HCT116 (cell line): Measurements from ENCODE around the gene SH3GLB2. TPM values are rescaled to one million over a fixed set of nuclear protein-coding genes. Genes with fewer than 3 reads are reported as not detected.

ENCODE experiments used
- ATAC-seq: fragments of 200-7000 bp; cut with Tn5 transposase; 2 replicates; pipeline ENCODE4 v1.9.1; 2020; ENCODE audit warnings: mild to moderate bottlenecking, moderate library complexity
- BruUV-seq: library from RNA; stranded (reverse); fragments of 400-500 nt; replicated peaks from 2 replicates; lab custom pipeline; 2021; lab: Mats Ljungman, UMichigan
- CTCF ChIA-PET: fragments of 300-600 bp; sonication (Branson Sonifier 250); formaldehyde crosslinking; loops from one replicate; lab custom pipeline; 2021; ENCODE audit warnings: antibody characterized with exemption; lab: Charles Lee
- POLR2A ChIA-PET: fragments of 300-600, 350-600 bp; sonication (Branson Sonifier 250); formaldehyde crosslinking; loops from one replicate; lab custom pipeline; 2021; ENCODE audit warnings: antibody characterized with exemption; lab: Charles Lee
- RAD21 ChIA-PET, 2 experiments: fragments of 300-600 bp; sonication (Branson Sonifier 250); formaldehyde crosslinking; loops; one replicate each; lab custom pipeline; 2023; ENCODE audit warnings: low total read pairs in 2 of 2; ENCODE audit not compliant: uncharacterized antibody in 2 of 2, unreplicated experiment in 2 of 2, low non-redundant PET in 1 of 2; lab: Charles Lee
- DNase-seq: peaks from one replicate; pipeline ENCODE4 v3.0.0-alpha.2; 2010; ENCODE audit warnings: low read depth, low spot score
- H2AFZ ChIP-seq: fragments of 200-600 bp; shearing (Covaris generic), sonication (generic); 2 replicates; pipeline ENCODE4 v1.6.1; 2017; ENCODE audit warnings: low read depth, mixed run types, mixed read lengths, antibody characterized with exemption, low read length; ENCODE audit not compliant: poor library complexity, severe bottlenecking
- H3K27ac ChIP-seq: 2 replicates; pipeline ENCODE4 v1.5.1; 2012; ENCODE audit warnings: low read depth, low read length
- H3K27me3 ChIP-seq: fragments of 200-600 bp; sonication (generic); 2 replicates; pipeline ENCODE4 v1.6.1; 2016; ENCODE audit warnings: mixed run types, low read length, mixed read lengths; ENCODE audit not compliant: insufficient read depth
- H3K36me3 ChIP-seq, 2 experiments: fragments of 200-500 bp in 1 of 2; fragments of 200-600 bp in 1 of 2; sonication (Bioruptor generic) in 1 of 2; sonication (generic) in 1 of 2; 2 replicates each; pipeline versions ENCODE4 v1.5.1 to v1.6.1; 2014 to 2016; ENCODE audit warnings: low read length in 2 of 2, inconsistent platforms in 1 of 2, mixed read lengths in 1 of 2, mixed run types in 1 of 2; ENCODE audit not compliant: insufficient read depth in 2 of 2, control insufficient read depth in 1 of 2
- H3K4me1 ChIP-seq, 2 experiments: fragments of 200-600 bp in 1 of 2; sonication (generic) in 1 of 2; 2 replicates each; pipeline versions ENCODE4 v1.5.1 to v1.6.1; 2012 to 2017; ENCODE audit warnings: low read length in 2 of 2, inconsistent platforms in 1 of 2, mild to moderate bottlenecking in 1 of 2, mixed read lengths in 1 of 2, mixed run types in 1 of 2, moderate library complexity in 1 of 2; ENCODE audit not compliant: insufficient read depth in 2 of 2, control insufficient read depth in 1 of 2
- H3K4me2 ChIP-seq: fragments of 200-600 bp; sonication (generic); 2 replicates; pipeline ENCODE4 v1.6.1; 2017; ENCODE audit warnings: mixed run types, low read length, mixed read lengths
- H3K4me3 ChIP-seq, 2 experiments: fragments of 200-600 bp in 1 of 2; sonication (generic) in 1 of 2; replicated peaks in 1 of 2; 2 replicates each; pipeline ENCODE4 v1.5.1; 2011 to 2016; ENCODE audit warnings: low read length in 2 of 2, control low read depth in 1 of 2, low read depth in 1 of 2, mild to moderate bottlenecking in 1 of 2, mixed read lengths in 1 of 2, mixed run types in 1 of 2
- H3K79me2 ChIP-seq: fragments of 200-600 bp; sonication (generic); 2 replicates; pipeline ENCODE4 v1.6.1; 2017; ENCODE audit warnings: mild to moderate bottlenecking, mixed run types, low read length, moderate library complexity, mixed read lengths; ENCODE audit not compliant: insufficient read depth
- H3K9ac ChIP-seq: fragments of 200-600 bp; sonication (generic); 2 replicates; pipeline ENCODE4 v1.6.1; 2016; ENCODE audit warnings: low read length, mixed read lengths
- H3K9me2 ChIP-seq: fragments of 200-600 bp; sonication (generic), shearing (Covaris generic); 2 replicates; pipeline ENCODE4 v1.6.1; 2017; ENCODE audit warnings: mixed run types, mild to moderate bottlenecking, moderate library complexity; ENCODE audit not compliant: insufficient read depth
- H3K9me3 ChIP-seq, 2 experiments: fragments of 200-500 bp in 1 of 2; fragments of 200-600 bp in 1 of 2; sonication (Bioruptor generic) in 1 of 2; sonication (generic) in 1 of 2; 2 replicates each; pipeline ENCODE4 v1.6.1; 2014 to 2017; ENCODE audit warnings: low read length in 2 of 2, mixed read lengths in 2 of 2, inconsistent platforms in 1 of 2, low read depth in 1 of 2, mild to moderate bottlenecking in 1 of 2, mixed run types in 1 of 2, moderate library complexity in 1 of 2; ENCODE audit not compliant: control insufficient read depth in 1 of 2, insufficient read depth in 1 of 2
- H4K20me1 ChIP-seq: fragments of 200-600 bp; sonication (generic), shearing (Covaris generic); 2 replicates; pipeline ENCODE4 v1.6.1; 2017; ENCODE audit warnings: mixed run types, mild to moderate bottlenecking, moderate library complexity; ENCODE audit not compliant: insufficient read depth
- CEBPB ChIP-seq: IDR thresholded peaks from 2 replicates; pipeline ENCODE4 v1.6.1; 2012; ENCODE audit warnings: low read depth
- CTCF ChIP-seq, 3 experiments: fragments of 200-600 bp in 1 of 3; sonication (generic) in 1 of 3; IDR thresholded peaks in 2 of 3; conservative IDR thresholded peaks in 1 of 3; 2 replicates each; pipeline ENCODE4 v1.5.1; 2012 to 2017; ENCODE audit warnings: low read depth in 2 of 3, low read length in 2 of 3, antibody characterized with exemption in 1 of 3, borderline replicate concordance in 1 of 3, control low read depth in 1 of 3, mild to moderate bottlenecking in 1 of 3, mixed read lengths in 1 of 3, mixed run types in 1 of 3, moderate library complexity in 1 of 3; ENCODE audit not compliant: insufficient read depth in 1 of 3
- FOSL1 ChIP-seq: IDR thresholded peaks from 2 replicates; pipeline ENCODE4 v1.6.1; 2012; ENCODE audit warnings: low read depth
- JUND ChIP-seq: IDR thresholded peaks from 2 replicates; pipeline ENCODE4 v1.6.1; 2012
- POLR2A ChIP-seq: IDR thresholded peaks from 2 replicates; pipeline ENCODE4 v1.7.0; 2011; ENCODE audit warnings: borderline replicate concordance; ENCODE audit not compliant: insufficient read depth, insufficient read length; ENCODE audit errors: extremely low read depth
- RAD21 ChIP-seq: IDR thresholded peaks from 2 replicates; pipeline ENCODE4 v1.6.1; 2012; ENCODE audit warnings: low read depth, mild to moderate bottlenecking
- SRF ChIP-seq: IDR thresholded peaks from 2 replicates; pipeline ENCODE4 v1.6.1; 2012; ENCODE audit warnings: low read depth
- TCF7L2 ChIP-seq: IDR thresholded peaks from 2 replicates; pipeline ENCODE4 v1.7.0; 2011; ENCODE audit warnings: borderline replicate concordance, inconsistent platforms; ENCODE audit not compliant: insufficient read depth, insufficient read length; ENCODE audit errors: extremely low read depth
- YY1 ChIP-seq: IDR thresholded peaks from 2 replicates; pipeline ENCODE4 v1.6.1; 2011; ENCODE audit warnings: low read length, low read depth, moderate library complexity, mild to moderate bottlenecking; ENCODE audit not compliant: insufficient replicate concordance; ENCODE audit errors: extremely low read depth
- ZFX ChIP-seq: fragments of 450-650 bp; IDR thresholded peaks from 2 replicates; pipeline ENCODE4 v1.6.1; 2017
- ZNF274 ChIP-seq: fragments of 200-500 bp; sonication (Bioruptor generic); IDR thresholded peaks from 2 replicates; pipeline ENCODE4 v1.6.1; 2014; ENCODE audit warnings: mild to moderate bottlenecking, low read depth, low read length, inconsistent platforms
- intact Hi-C: fragments of 100-400 bp; cut with micrococcal nuclease; formaldehyde crosslinking; loops from 2 replicates; pipeline ENCODE4 v1.10.0; 2022
- total RNA-seq: library from RNA; stranded (reverse); gene quantifications from one replicate; pipeline ENCODE4 v1.2.1, GENCODE V29; 2021; ENCODE audit not compliant: unreplicated experiment
- TF ChIP-seq, protein P1 (sequence below): IDR thresholded peaks from 2 replicates; pipeline ENCODE4 v1.6.1; 2012

SH3GLB2 gene
- total RNA-seq, 1 experiment from 2014 or later, result 87.9 TPM

DNA sequence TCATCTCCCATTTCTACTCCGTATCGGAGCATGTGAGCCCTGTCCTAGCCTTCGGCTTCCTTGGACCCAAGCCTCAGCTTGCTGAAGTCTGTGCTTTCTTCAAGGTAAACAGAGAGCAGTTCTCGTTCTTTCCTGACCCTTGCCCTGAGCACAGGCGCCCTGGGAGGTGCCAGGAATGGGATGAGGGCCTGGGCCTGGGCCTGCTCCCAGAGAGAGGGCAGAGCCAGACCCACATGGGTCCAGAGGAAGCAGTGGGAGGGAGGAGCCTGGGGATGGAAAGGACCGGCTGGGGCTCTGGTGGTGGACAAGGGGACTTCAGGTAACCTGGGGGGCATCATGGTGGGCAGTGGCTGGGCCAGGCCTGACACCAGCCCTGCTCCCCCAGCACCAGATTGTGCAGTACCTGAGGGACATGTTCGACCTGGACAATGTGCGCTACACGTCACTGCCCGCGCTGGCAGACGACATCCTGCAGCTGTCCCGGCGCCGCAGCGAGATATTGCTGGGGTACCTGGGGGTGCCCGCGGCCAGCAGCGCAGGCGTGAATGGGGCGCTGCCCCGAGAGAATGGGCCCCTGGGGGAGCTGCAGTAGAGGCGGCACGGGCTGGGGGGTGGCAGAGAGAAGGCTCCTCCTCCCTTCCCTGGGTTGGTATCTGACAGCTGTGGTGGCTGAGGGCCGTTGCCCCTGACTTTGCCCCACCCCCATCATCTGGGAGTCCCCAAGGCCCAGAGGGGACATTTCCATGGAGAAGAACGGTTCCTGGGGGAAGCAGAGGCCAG lies 41.9 kb upstream of the SH3GLB2 start (continued):
- no peak for TF ChIP-seq CTCF (IDR thresholded peaks at IDR 0.05 in 2 of 3, conservative IDR thresholded peaks at IDR 0.05 in 1 of 3; ENCODE audit: borderline replicate concordance in 1 of 3, insufficient read depth in 1 of 3, low read depth in 2 of 3, low read length in 2 of 3)
- TF ChIP-seq POLR2A, result no peak
- no peak for TF ChIP-seq CEBPB
- no peak for TF ChIP-seq SRF
- TF ChIP-seq FOSL1, result no peak
- TF ChIP-seq ZNF274, result no peak

GRCh38 chr9:129068990-129069861 lies 41.1 kb upstream of the SH3GLB2 start:
- no peak overlapping the region for H3K4me3 ChIP-seq
- H3K9ac ChIP-seq, result no peak overlapping the region
- H4K20me1 ChIP-seq, result no peaks in the 10 kb centered on the region
- H3K27me3 ChIP-seq, result no peaks in the 10 kb centered on the region
- H3K27ac ChIP-seq, result no peak overlapping the region
- H3K9me2 ChIP-seq, result no peaks in the 10 kb centered on the region
- no peak overlapping the region for H2AFZ ChIP-seq
- no peak for DNase-seq
- intact Hi-C loops, result no loop called here
- ChIA-PET CTCF (no interaction called here), RAD21 (no interaction called here), POLR2A (no interaction called here)
- H3K4me1 ChIP-seq, result no peaks in the 10 kb centered on the region
- H3K9me3 ChIP-seq, result no peaks in the 10 kb centered on the region
- H3K79me2 ChIP-seq, result no peaks in the 10 kb centered on the region
- no TSS peak for BruUV-seq
- H3K36me3 ChIP-seq, result no peaks in the 10 kb centered on the region
- H3K4me2 ChIP-seq, result no peak overlapping the region
- ATAC-seq, result no peak
- TF ChIP-seq RAD21, result no peak
- TF ChIP-seq YY1, result no peak
- no peak for TF ChIP-seq FOSL1
- TF ChIP-seq TCF7L2, result no peak
- TF ChIP-seq JUND, result no peak
- TF ChIP-seq ZFX, result no peak
- TF ChIP-seq, protein P1, sequence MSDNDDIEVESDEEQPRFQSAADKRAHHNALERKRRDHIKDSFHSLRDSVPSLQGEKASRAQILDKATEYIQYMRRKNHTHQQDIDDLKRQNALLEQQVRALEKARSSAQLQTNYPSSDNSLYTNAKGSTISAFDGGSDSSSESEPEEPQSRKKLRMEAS, result no peak
